ENCODE results near the gene ORAI3.

ORAI3 gene

GRCh38 chr16:30971298-30971697 is 22.4 kb downstream of the ORAI3 start:
- H3K79me2 ChIP-seq (ENCODE audit: control insufficient read depth, insufficient read depth, low read length, unreplicated experiment) = no peaks in the 10 kb centered on the region
- no peaks in the 10 kb centered on the region for H3K27me3 ChIP-seq (ENCODE audit: insufficient read depth, low read length)
- no peak overlapping the region for H3K4me3 ChIP-seq (ENCODE audit: low read depth, low read length)
- no peaks in the 10 kb centered on the region for H3K4me1 ChIP-seq (ENCODE audit: control insufficient read depth, insufficient read depth, low read length, unreplicated experiment)
- H3K36me3 ChIP-seq (ENCODE audit: insufficient read depth, low read length) = peaks cover 9% of the 10 kb centered on the region; the same call in 1 of the 2 replicates
- H3K27ac ChIP-seq (ENCODE audit: low read depth, low read length) = no peak overlapping the region
- no peak overlapping the region for H2AFZ ChIP-seq (ENCODE audit: low read length, unreplicated experiment)

GRCh38 chr16:30972872-30973271 is 24.0 kb downstream of the ORAI3 start:
- H3K79me2 ChIP-seq (ENCODE audit: control insufficient read depth, insufficient read depth, low read length, unreplicated experiment) = no peaks in the 10 kb centered on the region
- no peaks in the 10 kb centered on the region for H3K4me1 ChIP-seq (ENCODE audit: control insufficient read depth, insufficient read depth, low read length, unreplicated experiment)
- no peak overlapping the region for H2AFZ ChIP-seq (ENCODE audit: low read length, unreplicated experiment)
- H3K36me3 ChIP-seq (ENCODE audit: insufficient read depth, low read length) = peaks cover 9% of the 10 kb centered on the region; the same call in 1 of the 2 replicates
- no peak overlapping the region for H3K27ac ChIP-seq (ENCODE audit: low read depth, low read length)
- H3K4me3 ChIP-seq (ENCODE audit: low read depth, low read length) = no peak overlapping the region
- no peaks in the 10 kb centered on the region for H3K27me3 ChIP-seq (ENCODE audit: insufficient read depth, low read length)

GRCh38 chr16:30974348-30974747 is 25.5 kb downstream of the ORAI3 start:
- Histone ChIP-seq H3K4me1 (ENCODE audit: control insufficient read depth, insufficient read depth, low read length, unreplicated experiment) (no peaks in the 10 kb centered on the region), H3K79me2 (ENCODE audit: control insufficient read depth, insufficient read depth, low read length, unreplicated experiment) (no peaks in the 10 kb centered on the region), H3K27me3 (ENCODE audit: insufficient read depth, low read length) (no peaks in the 10 kb centered on the region), H2AFZ (ENCODE audit: low read length, unreplicated experiment) (no peak overlapping the region), H3K27ac (ENCODE audit: low read depth, low read length) (no peak overlapping the region), H3K4me3 (ENCODE audit: low read depth, low read length) (no peak overlapping the region), H3K36me3 (ENCODE audit: insufficient read depth, low read length) (peaks cover 12% of the 10 kb centered on the region; the same call in 1 of the 2 replicates)

- Histone ChIP-seq H3K4me1 (ENCODE audit: control insufficient read depth, insufficient read depth, low read length, unreplicated experiment) (no peaks in the 10 kb centered on the region), H3K79me2 (ENCODE audit: control insufficient read depth, insufficient read depth, low read length, unreplicated experiment) (no peaks in the 10 kb centered on the region), H3K27me3 (ENCODE audit: insufficient read depth, low read length) (no peaks in the 10 kb centered on the region), H3K27ac (ENCODE audit: low read depth, low read length) (no peak overlapping the region), H3K4me3 (ENCODE audit: low read depth, low read length) (no peak overlapping the region), H3K36me3 (ENCODE audit: insufficient read depth, low read length) (peaks cover 12% of the 10 kb centered on the region; the same call in 1 of the 2 replicates), H2AFZ (ENCODE audit: low read length, unreplicated experiment) (no peak overlapping the region)
Measured at GRCh38 chr16:30976486-30976885, 27.6 kb downstream of the ORAI3 start.

- H3K4me3 ChIP-seq (ENCODE audit: low read depth, low read length) = no peak overlapping the region
- peaks cover 6% of the 10 kb centered on the region; the same call in 1 of the 2 replicates for H3K36me3 ChIP-seq (ENCODE audit: insufficient read depth, low read length)
- no peaks in the 10 kb centered on the region for H3K27me3 ChIP-seq (ENCODE audit: insufficient read depth, low read length)
- H3K4me1 ChIP-seq (ENCODE audit: control insufficient read depth, insufficient read depth, low read length, unreplicated experiment) = peaks cover 1% of the 10 kb centered on the region
- H2AFZ ChIP-seq (ENCODE audit: low read length, unreplicated experiment) = no peak overlapping the region
- H3K79me2 ChIP-seq (ENCODE audit: control insufficient read depth, insufficient read depth, low read length, unreplicated experiment) = no peaks in the 10 kb centered on the region
- H3K27ac ChIP-seq (ENCODE audit: low read depth, low read length) = no peak overlapping the region
Measured at GRCh38 chr16:30977502-30977901, 28.6 kb downstream of the ORAI3 start.

GRCh38 chr16:30979170-30980022 is 30.5 kb downstream of the ORAI3 start:
- Histone ChIP-seq H3K79me2 (ENCODE audit: control insufficient read depth, insufficient read depth, low read length, unreplicated experiment) (no peaks in the 10 kb centered on the region), H3K4me1 (ENCODE audit: control insufficient read depth, insufficient read depth, low read length, unreplicated experiment) (peaks cover 9% of the 10 kb centered on the region), H2AFZ (ENCODE audit: low read length, unreplicated experiment) (no peak overlapping the region), H3K27ac (ENCODE audit: low read depth, low read length) (no peak overlapping the region), H3K36me3 (ENCODE audit: insufficient read depth, low read length) (peaks cover 5% of the 10 kb centered on the region; the same call in 1 of the 2 replicates), H3K4me3 (ENCODE audit: low read depth, low read length) (no peak overlapping the region), H3K27me3 (ENCODE audit: insufficient read depth, low read length) (no peaks in the 10 kb centered on the region)

- Histone ChIP-seq H3K36me3 (ENCODE audit: insufficient read depth, low read length) (peaks cover 4% of the 10 kb centered on the region; the same call in 1 of the 2 replicates), H3K4me3 (ENCODE audit: low read depth, low read length) (no peak overlapping the region), H3K4me1 (ENCODE audit: control insufficient read depth, insufficient read depth, low read length, unreplicated experiment) (peaks cover 9% of the 10 kb centered on the region)
Measured at GRCh38 chr16:30980023-30980371, 31.1 kb downstream of the ORAI3 start.

GRCh38 chr16:30980434-30980833 is 31.6 kb downstream of the ORAI3 start:
- H3K4me1 ChIP-seq (ENCODE audit: control insufficient read depth, insufficient read depth, low read length, unreplicated experiment) = peaks cover 13% of the 10 kb centered on the region
- no peaks in the 10 kb centered on the region for H3K79me2 ChIP-seq (ENCODE audit: control insufficient read depth, insufficient read depth, low read length, unreplicated experiment)
- H3K27me3 ChIP-seq (ENCODE audit: insufficient read depth, low read length) = no peaks in the 10 kb centered on the region
- peaks cover 4% of the 10 kb centered on the region; the same call in 1 of the 2 replicates for H3K36me3 ChIP-seq (ENCODE audit: insufficient read depth, low read length)
- no peak overlapping the region for H3K4me3 ChIP-seq (ENCODE audit: low read depth, low read length)
- H3K27ac ChIP-seq (ENCODE audit: low read depth, low read length) = no peak overlapping the region
- no peak overlapping the region for H2AFZ ChIP-seq (ENCODE audit: low read length, unreplicated experiment)

More at GRCh38 chr16:30980023-30980371, 31.1 kb downstream of the ORAI3 start:
- Histone ChIP-seq H3K27me3 (ENCODE audit: insufficient read depth, low read length) (no peaks in the 10 kb centered on the region), H3K79me2 (ENCODE audit: control insufficient read depth, insufficient read depth, low read length, unreplicated experiment) (no peaks in the 10 kb centered on the region), H2AFZ (ENCODE audit: low read length, unreplicated experiment) (no peak overlapping the region), H3K27ac (ENCODE audit: low read depth, low read length) (no peak overlapping the region)

GRCh38 chr16:30980959-30981358 is 32.1 kb downstream of the ORAI3 start:
- Histone ChIP-seq H3K79me2 (ENCODE audit: control insufficient read depth, insufficient read depth, low read length, unreplicated experiment) (no peaks in the 10 kb centered on the region), H3K4me1 (ENCODE audit: control insufficient read depth, insufficient read depth, low read length, unreplicated experiment) (peaks cover 19% of the 10 kb centered on the region), H2AFZ (ENCODE audit: low read length, unreplicated experiment) (no peak overlapping the region), H3K27ac (ENCODE audit: low read depth, low read length) (no peak overlapping the region), H3K4me3 (ENCODE audit: low read depth, low read length) (no peak overlapping the region), H3K27me3 (ENCODE audit: insufficient read depth, low read length) (no peaks in the 10 kb centered on the region), H3K36me3 (ENCODE audit: insufficient read depth, low read length) (peaks cover 4% of the 10 kb centered on the region; the same call in 1 of the 2 replicates)

GRCh38 chr16:30982548-30983288 is 33.9 kb downstream of the ORAI3 start:
- Histone ChIP-seq H3K27ac (ENCODE audit: low read depth, low read length) (no peak overlapping the region), H3K36me3 (ENCODE audit: insufficient read depth, low read length) (peaks cover 4% of the 10 kb centered on the region; the same call in 1 of the 2 replicates), H3K27me3 (ENCODE audit: insufficient read depth, low read length) (no peaks in the 10 kb centered on the region), H2AFZ (ENCODE audit: low read length, unreplicated experiment) (no peak overlapping the region), H3K4me3 (ENCODE audit: low read depth, low read length) (no peak overlapping the region), H3K79me2 (ENCODE audit: control insufficient read depth, insufficient read depth, low read length, unreplicated experiment) (no peaks in the 10 kb centered on the region), H3K4me1 (ENCODE audit: control insufficient read depth, insufficient read depth, low read length, unreplicated experiment) (peaks cover 21% of the 10 kb centered on the region)

Data from ACC112 (cell line).